SK-N-MC (cell line): Measurements from ENCODE around the gene ST6GALNAC1.

Experiments used
- DNase-seq: peaks from one replicate; pipeline ENCODE4 v3.0.0-alpha.2; 2011; ENCODE audit warnings: low read depth, low spot score
- H3K27ac ChIP-seq: fragments of 200-600 bp; sonication (generic); 2 replicates; pipeline ENCODE4 v1.5.1; 2016; ENCODE audit warnings: mixed run types
- H3K36me3 ChIP-seq: fragments of 200-600 bp; sonication (generic); 2 replicates; pipeline ENCODE4 v1.6.1; 2017; ENCODE audit warnings: antibody characterized with exemption, low read length, mixed read lengths; ENCODE audit not compliant: insufficient read depth
- H3K4me3 ChIP-seq: fragments of 200-600 bp; sonication (generic); 2 replicates; pipeline ENCODE4 v1.5.1; 2016
- H3K9ac ChIP-seq: fragments of 200-600 bp; sonication (generic); 2 replicates; pipeline ENCODE4 v1.8.0; 2017; ENCODE audit warnings: mixed run types, mixed read lengths; ENCODE audit not compliant: insufficient read length
- H3K9me3 ChIP-seq: fragments of 200-600 bp; sonication (generic); 2 replicates; pipeline ENCODE4 v1.6.1; 2017; ENCODE audit warnings: low read depth, mild to moderate bottlenecking, antibody characterized with exemption, low read length, moderate library complexity, mixed read lengths
- EZH2 ChIP-seq: fragments of 200-600 bp; sonication (generic); IDR thresholded peaks from one replicate; pipeline ENCODE4 v1.6.1; 2017; ENCODE audit warnings: antibody characterized with exemption
- FOXP2 ChIP-seq: optimal IDR thresholded peaks from 2 replicates; pipeline ENCODE3; 2011; ENCODE audit warnings: mild to moderate bottlenecking, moderate library complexity; ENCODE audit not compliant: insufficient read depth; ENCODE audit errors: extremely low read length, control extremely low read depth
- POLR2AphosphoS5 ChIP-seq: IDR thresholded peaks from 2 replicates; pipeline ENCODE4 v1.6.1; 2012; ENCODE audit warnings: mild to moderate bottlenecking, low read depth, low read length, borderline replicate concordance

Gene ST6GALNAC1, protein sequence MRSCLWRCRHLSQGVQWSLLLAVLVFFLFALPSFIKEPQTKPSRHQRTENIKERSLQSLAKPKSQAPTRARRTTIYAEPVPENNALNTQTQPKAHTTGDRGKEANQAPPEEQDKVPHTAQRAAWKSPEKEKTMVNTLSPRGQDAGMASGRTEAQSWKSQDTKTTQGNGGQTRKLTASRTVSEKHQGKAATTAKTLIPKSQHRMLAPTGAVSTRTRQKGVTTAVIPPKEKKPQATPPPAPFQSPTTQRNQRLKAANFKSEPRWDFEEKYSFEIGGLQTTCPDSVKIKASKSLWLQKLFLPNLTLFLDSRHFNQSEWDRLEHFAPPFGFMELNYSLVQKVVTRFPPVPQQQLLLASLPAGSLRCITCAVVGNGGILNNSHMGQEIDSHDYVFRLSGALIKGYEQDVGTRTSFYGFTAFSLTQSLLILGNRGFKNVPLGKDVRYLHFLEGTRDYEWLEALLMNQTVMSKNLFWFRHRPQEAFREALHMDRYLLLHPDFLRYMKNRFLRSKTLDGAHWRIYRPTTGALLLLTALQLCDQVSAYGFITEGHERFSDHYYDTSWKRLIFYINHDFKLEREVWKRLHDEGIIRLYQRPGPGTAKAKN

DNA sequence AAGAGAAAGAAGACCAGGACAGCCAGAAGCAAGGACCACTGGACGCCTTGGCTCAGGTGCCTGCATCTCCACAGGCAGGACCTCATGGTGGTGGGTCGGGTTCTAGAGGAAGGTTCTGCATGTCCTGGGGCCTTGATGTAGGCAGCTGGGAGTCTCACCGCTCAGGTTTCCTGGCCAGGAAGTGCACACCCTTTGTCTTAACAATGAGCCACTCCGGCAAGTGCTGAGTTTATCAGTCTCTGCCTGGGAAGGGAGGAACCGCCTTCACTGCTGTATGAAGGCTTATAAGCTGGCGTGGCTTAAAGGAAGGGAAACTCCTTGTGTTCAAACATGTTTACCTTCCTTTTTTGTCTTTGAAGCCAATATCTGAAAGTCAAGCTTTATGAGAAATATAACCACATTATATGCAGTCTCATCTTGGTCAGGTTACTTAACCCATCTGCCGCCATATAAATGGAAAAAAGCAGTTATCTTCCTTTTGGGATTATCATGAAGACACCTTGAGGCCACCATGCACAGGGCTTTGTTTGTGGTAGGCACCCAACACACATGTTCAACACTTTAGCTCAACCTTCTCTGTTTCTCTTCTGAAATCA, at the start of gene ST6GALNAC1:
ST6GALNAC1 (minus strand) TSS at position 205 of the 596 bp plus-strand sequence; CDS start at position 86, 119 bp downstream.
- Histone ChIP-seq H3K9ac (no peak within 1 kb of the TSS), H3K27ac (no peak within 1 kb of the TSS), H3K9me3 (no peaks in the 10 kb centered on the region), H3K4me3 (no peak within 1 kb of the TSS), H3K36me3 (no peaks in the 10 kb centered on the region)
- DNase-seq: no peak
- TF ChIP-seq EZH2 (no peak), POLR2AphosphoS5 (no peak), FOXP2 (no peak)

DNA sequence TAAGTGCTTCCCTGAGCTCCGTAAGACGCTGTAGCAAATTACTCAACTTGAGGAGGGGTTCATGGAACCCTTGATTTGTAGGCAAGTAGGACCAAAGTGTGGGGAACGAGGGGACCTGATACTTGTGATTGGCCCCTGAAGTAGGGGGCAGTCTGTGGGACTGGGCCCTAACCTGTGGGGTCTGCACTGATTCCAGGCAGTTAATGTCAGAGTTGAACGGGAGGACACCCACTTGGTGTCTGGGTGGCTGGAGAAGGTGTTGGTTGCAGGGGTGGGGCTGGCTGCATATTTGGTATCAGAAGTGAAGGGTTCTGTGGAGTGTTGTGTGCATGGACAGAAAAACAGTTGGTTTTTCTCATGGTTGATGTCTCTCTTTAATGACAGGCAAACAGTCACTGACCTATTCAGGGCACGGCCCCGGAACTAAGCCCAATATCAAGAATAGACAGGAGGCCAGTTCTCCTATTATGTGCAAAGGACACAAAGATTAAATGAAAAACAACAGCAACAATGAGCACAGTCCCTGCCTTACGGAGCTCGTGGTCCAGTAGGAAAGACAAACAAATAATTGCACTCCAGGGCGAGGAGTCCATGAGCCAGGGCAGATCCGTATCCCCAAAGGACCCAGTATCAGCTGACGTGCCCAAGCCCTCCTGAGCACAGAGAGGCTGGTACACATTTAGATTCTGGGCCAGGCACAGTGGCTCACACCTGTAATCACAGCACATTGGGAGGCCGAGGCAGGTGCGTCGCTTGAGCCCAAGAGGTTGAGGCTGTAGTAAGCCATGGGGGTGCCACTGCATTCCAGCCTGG, 48.0 kb upstream of the ST6GALNAC1 start:
- Histone ChIP-seq H3K4me3 (no peak overlapping the region), H3K36me3 (no peaks in the 10 kb centered on the region), H3K27ac (no peak overlapping the region), H3K9ac (no peak overlapping the region), H3K9me3 (no peaks in the 10 kb centered on the region)
- DNase-seq: no peak
- TF ChIP-seq FOXP2 (no peak), EZH2 (no peak), POLR2AphosphoS5 (no peak)

DNA sequence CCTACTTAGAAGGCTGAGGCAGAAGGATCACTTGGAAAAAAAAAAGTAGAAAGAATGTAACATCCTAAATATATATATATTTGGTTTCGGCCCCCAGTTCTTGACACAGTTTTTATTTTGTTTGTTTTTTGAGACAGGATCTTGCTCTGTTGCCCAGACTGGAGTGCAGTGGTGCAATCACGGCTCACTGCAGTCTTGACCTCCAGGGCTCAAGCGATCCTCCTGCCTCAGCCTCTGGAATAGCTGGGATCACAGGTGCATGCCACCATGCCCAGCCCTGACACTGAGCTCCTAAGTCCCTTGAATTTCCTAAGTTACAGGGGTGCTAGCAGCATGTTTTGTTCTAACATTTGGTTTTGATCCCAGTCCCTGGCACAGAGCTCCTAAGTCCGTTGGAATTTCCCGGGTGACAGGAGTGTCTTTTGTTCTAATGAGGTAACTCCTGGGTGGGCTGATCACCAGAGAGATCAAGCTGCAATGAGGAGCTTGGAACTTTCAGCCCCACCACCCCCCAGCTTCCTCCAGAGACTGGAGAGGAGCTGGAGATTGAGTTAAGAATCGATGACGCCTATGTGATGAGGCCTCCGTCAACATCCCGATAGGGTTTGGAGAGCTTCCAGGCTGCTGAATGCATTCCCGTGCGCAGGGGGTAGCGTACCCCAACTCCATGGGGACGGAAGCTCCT, 47.2 kb upstream of the ST6GALNAC1 start:
- no peak for TF ChIP-seq FOXP2
- no peak for TF ChIP-seq EZH2
- TF ChIP-seq POLR2AphosphoS5: no peak
- no peak for DNase-seq
- H3K36me3 ChIP-seq: no peaks in the 10 kb centered on the region
- no peak overlapping the region for H3K4me3 ChIP-seq
- H3K27ac ChIP-seq: no peak overlapping the region
- H3K9me3 ChIP-seq: no peaks in the 10 kb centered on the region
- H3K9ac ChIP-seq: no peak overlapping the region

DNA sequence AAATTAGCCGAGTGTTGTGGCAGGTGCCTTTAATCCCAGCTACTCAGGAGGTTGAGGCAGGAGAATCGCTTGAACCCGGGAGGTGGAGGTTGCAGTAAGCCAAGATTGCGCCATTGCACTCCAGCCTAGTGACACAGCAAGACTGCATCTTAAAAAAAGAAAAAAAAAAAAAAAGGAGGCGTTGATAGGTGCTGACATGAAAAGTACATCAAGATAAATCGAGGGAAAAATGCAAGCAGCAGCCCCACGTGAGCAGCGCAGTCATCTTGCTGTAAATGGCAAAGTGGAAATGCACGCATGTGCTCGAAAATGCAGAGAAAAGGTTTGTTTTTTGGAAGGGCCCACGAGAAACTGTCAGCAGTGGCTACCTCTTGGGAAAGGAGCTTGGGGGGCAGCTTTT, 46.3 kb upstream of the ST6GALNAC1 start:
- no peaks in the 10 kb centered on the region for H3K9me3 ChIP-seq
- no peak overlapping the region for H3K9ac ChIP-seq
- TF ChIP-seq FOXP2 (no peak), POLR2AphosphoS5 (no peak), EZH2 (no peak)
- H3K36me3 ChIP-seq: no peaks in the 10 kb centered on the region
- no peak overlapping the region for H3K27ac ChIP-seq
- no peak overlapping the region for H3K4me3 ChIP-seq
- DNase-seq: no peak

DNA sequence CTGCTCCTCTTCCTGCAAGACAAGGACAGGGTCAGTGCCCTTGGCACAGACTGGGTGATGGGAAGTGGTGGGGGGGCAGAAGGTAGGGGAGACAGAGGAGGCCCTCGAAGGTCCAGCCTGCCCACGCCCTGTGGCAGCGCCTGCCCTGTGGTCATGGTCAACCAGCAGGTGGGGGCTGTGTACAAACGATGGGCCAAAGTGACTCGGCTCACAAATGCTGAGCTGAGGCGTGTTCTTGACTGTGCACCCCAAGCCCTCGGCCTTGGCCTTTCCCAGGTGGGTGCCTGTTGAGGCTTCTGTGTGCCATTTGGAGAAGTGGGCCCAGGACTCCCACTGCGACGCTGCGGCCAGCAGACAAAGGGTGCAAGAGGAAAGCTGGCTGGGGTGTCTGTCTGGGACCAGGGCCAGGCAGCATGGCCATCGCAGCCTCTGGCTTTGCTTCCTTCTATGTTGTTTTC, 44.6 kb upstream of the ST6GALNAC1 start:
- Histone ChIP-seq H3K27ac (no peak overlapping the region), H3K9me3 (no peaks in the 10 kb centered on the region), H3K4me3 (peak overlapping the region; percentile 31; the same call in 1 of the 2 replicates), H3K9ac (peak overlapping the region; percentile 41), H3K36me3 (no peaks in the 10 kb centered on the region)
- no peak for DNase-seq
- TF ChIP-seq EZH2 (no peak), FOXP2 (no peak), POLR2AphosphoS5 (no peak)

DNA sequence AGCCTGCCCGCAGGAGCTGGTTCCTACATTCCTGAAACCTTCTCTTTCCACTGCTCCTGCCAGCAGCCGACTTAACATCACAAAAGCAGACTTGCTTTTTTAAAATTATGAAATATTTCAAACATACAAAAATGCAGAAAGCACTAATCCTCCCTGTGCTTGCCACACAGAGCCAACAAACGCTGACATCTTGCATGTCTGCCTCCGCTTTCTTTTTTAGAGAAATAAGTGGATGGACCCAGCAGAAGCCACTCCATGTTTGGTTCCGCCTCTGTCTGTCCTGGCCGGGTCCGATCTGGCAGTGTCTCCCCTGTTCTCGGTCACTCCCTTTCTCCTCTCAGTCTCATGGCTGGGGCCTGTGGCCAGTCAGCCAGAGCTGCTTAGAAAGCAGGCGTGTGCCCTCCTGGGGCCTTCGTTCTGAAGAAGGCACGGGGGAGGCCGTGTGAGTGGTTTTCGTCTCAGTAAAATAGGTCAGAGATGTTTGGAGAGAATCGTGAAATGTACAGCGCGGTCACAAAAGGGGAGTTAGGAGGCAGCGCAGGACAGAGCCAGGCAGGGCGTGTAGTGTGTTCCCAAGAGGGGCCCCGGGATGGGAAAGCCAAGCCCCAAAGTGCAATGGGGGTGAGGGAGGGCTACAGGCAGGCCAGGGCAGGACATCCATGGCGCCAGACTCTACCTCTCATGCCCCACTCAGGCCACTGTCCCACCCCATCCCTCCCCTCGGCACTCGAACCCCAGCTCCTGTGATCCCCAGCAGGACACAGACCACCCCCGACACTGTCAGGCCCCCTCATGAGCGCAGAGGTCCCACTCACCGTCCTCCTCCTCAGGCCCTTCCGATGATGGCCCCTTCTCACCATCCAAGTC, 44.0 kb upstream of the ST6GALNAC1 start:
- DNase-seq: no peak
- Histone ChIP-seq H3K4me3 (no peak overlapping the region), H3K27ac (peak overlapping the region; percentile 64; the same call in 1 of the 2 replicates), H3K9ac (no peak overlapping the region), H3K36me3 (no peaks in the 10 kb centered on the region), H3K9me3 (no peaks in the 10 kb centered on the region)
- TF ChIP-seq POLR2AphosphoS5 (no peak), FOXP2 (no peak)
